HG03196 (cell line): ENCODE measurements around the gene EPN1.

ENCODE experiments used
- ATAC-seq: cut with Tn5 transposase; IDR thresholded peaks from one replicate; pipeline ENCODE4 v1.9.1; 2021; ENCODE audit not compliant: unreplicated experiment

Gene EPN1

GRCh38 chr19:55646889-55647731 is 27.9 kb upstream of the EPN1 start:
- no peak for ATAC-seq

- ATAC-seq: no peak
Observed at GRCh38 chr19:55647732-55648584, 27.1 kb upstream of the EPN1 start, which contains the start of gene CCDC106. Gene CCDC106, plus strand, starts transcription at chr19:55648212. Its CDS starts 835 bp downstream, at chr19:55649047.

DNA sequence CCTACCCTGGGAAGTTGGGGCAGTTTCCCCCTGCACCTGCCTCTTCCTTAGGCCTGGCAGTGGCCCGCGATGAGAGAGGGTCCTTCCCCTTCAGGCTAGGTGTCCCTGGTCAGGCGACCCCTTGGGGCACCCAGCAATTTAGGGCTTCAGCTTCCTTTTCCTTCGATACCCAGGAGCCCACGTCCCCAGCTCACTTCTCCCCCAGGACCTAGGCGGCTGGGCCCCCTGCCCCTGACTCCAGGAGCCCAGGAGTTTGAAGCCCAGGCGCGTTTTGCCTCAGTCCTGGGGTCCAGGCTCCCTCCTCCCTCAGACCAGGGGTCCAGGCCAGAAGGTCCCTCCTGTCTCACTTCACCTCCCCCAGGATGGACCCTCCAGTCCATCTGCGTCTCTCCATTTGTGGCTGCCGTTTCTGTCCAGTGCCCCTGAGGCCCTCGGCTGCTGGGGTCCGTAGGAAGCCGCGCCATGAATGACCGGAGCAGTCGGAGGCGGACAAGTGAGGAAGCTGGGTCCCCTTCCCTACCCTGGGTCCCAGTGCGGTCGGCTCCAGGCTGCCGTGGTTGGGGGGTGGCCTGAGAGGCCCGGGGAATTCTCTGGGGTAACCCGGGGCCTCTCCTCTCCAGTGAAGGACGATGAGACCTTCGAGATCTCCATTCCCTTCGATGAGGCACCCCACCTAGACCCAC is 26.3 kb upstream of the EPN1 start:
- no peak for ATAC-seq

DNA sequence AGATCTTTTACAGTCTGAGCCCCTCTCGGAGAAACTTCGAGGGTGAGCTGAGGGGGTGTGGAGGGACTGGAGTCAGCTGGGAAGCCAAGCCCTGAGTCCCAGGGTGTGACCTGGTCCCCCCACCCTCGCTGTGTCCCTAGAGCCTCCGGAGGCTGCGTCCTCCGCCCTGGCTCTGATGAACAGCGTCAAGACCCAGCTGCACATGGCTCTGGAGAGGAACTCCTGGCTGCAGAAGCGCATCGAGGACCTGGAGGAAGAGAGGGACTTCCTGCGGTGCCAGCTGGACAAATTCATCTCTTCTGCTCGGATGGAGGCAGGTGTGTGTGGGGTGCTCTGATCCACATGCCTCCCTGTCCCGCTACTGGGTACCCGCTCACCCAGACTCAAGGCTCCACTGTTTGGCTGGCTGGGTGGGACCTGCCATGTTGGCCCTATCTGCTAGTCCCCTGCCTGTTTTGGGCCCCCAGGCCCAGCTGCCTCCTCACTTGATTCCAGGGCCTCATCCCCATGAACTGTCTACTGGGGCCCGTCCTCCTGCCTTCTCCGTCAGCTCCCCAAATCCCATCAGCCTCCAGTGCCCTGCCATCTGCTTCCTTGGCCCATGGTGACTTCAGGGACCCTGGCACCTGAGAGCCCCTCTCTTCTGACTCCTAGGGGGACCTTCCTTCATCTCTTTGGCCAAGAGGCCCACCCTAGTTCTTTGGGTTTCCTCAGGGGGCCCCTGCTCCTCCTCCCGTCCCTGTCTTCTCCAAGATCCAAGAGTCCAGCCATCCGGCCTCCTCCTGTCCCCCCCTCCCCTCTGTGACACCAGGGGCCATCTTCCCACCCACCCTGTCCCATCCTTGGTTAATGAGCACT is 25.5 kb upstream of the EPN1 start:
- ATAC-seq: no peak

- ATAC-seq: no peak
Observed at GRCh38 chr19:55650126-55650557, 24.9 kb upstream of the EPN1 start.

DNA sequence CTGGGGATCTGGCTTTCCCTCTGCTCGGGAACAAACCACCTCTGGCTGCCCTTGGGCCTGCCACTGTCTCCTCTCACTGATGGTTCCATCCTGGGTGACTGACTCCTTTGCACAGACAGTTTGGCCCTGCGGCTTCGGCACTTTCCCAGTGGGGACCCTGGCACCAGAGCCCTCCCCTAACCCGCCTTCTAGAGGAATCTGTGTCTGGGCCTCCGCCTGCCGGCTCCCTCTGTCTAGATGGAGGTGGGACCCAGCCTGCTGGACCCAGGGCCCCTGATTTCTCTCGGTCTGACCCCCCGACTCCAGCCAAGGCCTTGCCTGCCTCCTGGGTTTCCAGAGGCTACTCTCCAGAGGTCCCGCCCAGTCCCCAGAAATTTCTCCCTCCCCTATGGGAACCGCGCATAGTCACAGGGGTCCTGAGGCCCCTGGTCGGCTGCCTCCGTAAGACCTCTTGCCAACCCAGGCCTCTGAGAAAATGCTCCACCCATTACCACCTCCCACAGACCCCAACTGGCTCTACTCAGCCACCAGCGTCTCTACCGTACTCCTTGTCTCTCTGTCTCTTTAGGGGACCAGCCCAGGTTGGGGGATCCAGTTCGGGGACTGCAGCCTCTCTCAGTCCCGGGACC is 24.3 kb upstream of the EPN1 start:
- no peak for ATAC-seq

DNA sequence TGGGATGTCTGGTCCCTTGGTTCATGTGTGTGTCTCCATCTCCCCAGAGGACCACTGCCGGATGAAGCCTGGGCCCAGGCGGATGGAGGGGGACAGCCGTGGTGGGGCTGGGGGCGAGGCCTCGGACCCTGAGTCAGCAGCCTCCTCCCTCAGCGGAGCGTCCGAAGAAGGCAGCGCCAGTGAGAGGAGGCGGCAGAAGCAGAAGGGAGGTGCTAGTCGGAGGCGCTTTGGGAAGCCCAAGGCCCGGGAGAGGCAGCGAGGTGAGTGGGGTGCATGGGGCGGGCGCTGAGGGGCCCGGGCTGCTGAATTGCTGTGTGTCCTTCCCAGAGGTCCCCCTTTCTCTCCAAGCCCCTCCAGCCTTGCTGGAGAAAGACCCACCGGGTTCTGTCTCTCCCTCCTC is 23.8 kb upstream of the EPN1 start:
- ATAC-seq: no peak

GRCh38 chr19:55652311-55653128 is 22.5 kb upstream of the EPN1 start:
- no peak for ATAC-seq

DNA sequence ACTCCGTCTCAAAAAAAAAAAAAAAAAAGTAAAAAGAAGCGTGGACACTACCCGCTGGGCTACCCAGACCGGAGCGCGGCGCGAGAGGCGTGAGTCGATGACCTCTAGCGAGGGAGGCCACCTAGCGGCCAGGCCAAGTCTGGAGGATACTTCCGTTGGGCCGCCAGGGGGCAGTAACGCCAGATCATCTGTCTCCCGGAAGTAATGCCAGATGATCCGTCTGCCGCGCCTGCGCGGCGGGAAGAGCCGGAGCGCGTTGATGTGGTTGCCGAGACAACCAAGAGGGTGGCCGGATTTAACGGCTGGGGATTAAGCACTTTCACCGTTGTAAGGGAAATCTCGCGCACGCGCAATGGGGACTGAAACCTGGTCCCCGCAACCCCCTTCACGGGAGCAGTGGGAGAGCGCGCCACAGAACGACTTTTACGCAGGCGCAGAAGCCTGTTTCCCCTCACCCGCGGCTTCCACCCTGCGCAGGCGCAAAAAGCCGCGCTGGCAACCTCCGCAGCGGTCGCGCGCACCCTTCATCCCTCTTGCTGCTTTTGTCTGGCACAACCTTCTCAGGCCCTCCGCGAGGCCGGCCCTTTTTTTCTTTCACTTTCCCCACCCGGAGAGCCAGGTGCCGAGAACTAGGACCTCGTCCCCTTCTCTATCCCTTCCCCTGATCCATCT is 21.2 kb upstream of the EPN1 start:
- ATAC-seq: peak; percentile 41

DNA sequence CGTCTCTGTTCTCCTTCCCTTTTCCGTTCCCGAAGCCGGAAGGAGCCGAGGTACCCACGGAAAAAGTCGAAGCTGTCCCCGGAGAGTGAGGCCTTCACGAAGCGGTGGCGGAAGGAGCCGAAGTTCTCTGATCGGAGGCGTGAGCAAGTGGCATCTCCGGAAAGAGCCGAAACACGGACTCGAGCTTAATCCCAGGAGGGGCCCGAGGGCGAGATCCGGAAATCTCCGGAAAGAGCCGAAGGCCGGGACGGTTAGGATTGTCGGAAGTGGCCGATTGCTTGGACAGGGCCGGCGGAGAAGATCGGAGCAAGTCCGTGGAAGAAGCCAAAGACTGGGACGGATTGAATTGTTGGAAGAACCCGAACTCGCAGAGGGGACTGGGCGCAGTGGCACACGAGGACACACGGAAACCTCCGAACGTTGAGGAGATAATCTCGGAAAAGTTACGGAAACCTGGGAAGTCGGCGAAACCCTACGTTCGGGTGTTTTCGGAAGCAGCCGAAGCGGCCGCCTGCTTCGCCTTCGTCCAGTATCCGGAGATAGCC is 20.6 kb upstream of the EPN1 start:
- peak; percentile 62 for ATAC-seq

DNA sequence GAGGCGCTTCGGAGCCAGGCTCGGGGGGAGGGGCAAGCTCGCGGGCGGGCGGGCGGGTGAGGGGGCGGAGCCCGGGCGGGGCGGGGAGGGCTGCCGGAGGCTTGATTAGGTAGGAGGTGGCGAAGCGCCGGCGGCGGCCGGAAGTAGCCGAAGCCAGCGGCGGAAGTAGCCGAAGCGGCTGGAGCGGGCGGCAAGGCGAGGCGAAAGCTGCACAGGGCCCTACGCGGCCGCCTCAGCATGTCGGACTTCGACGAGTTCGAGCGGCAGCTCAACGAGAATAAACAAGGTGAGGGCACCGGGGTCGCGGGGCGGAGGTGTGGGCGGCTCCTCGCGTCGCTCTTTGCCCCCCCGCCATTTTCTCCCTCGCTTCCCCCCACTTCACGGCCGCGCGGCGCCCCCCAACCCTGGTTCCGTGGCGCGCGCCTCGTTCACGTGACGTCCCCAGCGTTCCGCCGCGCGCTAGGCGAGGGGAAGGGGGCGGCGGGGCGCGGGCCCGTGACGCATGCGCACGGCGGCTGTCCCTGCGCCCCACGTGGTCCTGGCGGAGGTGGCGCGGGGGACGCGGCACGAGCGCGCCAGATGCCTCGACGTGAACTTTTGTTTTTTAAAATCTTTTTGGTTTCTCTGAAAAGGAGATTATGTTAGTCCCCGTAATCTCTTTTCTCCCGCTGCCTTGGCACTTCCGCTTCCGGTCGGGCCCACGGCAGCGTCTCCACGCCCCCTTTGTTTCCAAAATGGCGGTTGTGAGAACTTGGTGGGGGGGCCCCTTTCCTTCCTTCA is 20.0 kb upstream of the EPN1 start, which contains the start of gene U2AF2:
Gene U2AF2, plus strand, starts transcription at position 168 of the 780 bp plus-strand sequence. Its CDS starts 70 bp downstream, at position 238.
- ATAC-seq: peak; percentile 32

DNA sequence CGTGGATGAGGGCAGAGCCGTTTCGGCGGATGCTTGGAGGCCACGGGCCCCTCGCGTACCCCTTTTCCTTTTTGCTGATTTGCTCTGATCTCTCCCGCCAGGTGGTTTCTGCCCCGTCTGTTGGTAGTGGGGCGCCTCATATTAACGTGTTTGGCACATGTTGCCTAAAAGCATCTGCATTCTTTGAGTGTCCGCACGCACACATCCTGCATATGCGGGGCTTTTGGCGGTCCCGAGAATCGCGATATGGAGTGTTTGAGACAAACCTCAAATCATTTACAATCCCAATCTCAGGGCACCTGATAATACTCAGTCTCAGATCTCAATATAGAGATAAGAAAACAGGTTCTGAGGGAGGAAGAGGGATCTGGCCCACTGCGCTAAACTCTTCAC is 19.4 kb upstream of the EPN1 start:
- ATAC-seq: no peak

- ATAC-seq: no peak
Observed at GRCh38 chr19:55656552-55656951, 18.5 kb upstream of the EPN1 start.

- no peak for ATAC-seq
Observed at GRCh38 chr19:55656988-55657747, 17.9 kb upstream of the EPN1 start.

DNA sequence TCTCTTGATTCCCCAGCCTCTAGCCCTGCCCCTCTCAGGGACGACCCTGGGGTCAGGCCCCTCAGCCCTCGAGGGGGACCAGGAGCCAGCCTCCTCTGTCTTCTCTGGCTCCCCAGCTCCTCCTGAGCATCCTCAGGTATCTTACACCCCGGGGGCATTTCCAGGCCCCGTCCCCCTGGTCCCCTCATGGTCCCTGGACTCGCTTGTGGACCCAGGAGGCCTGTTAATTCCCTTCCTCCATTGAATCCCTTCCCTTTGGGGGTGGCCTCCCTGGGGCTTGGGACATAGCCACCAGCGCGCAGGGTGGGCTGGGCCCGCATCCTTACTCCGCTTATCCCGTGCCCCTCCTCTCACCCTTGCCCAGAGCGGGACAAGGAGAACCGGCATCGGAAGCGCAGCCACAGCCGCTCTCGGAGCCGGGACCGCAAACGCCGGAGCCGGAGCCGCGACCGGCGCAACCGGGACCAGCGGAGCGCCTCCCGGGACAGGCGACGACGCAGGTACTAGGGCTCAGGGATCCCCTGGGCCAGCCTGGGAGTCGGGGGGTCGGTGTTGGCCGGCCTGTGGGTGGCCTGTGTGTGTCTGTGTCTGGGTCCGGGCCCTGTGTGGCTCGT is 16.1 kb upstream of the EPN1 start:
- no peak for ATAC-seq

DNA sequence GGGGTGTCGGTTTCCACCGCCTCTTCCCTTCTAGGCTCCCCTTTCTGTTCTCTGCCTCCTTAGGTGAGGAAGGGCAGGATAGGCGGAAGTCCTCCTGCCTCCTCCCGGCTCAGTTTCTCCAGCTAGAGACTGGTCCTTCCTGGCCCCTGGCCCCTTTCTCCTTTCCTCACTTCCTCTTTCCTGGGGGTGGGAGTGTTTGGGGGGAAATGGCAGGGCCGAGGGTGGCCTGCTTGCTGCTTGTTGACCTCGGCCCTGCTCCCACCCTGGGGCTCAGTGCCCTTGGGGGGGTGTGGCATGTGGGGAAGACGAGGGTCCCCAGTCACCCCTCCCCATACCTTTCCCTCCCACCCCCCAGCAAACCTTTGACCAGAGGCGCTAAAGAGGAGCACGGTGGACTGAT is 15.2 kb upstream of the EPN1 start:
- ATAC-seq: no peak
